GM19372 (cell line): Measurements from ENCODE around the gene CD248.
"Not testable (repeated sequence)": the region's sequence is repeated elsewhere in the genome, so short reads cannot be mapped to it uniquely, and the experiment has no call there.

Experiments used
- ATAC-seq: cut with Tn5 transposase; IDR thresholded peaks from one replicate; pipeline ENCODE4 v1.9.1; 2021; ENCODE audit warnings: mild to moderate bottlenecking, low read depth, moderate library complexity; ENCODE audit not compliant: unreplicated experiment

CD248 gene

GRCh38 chr11:66278363-66279091, 38.3 kb downstream of the CD248 start:
- no peak for ATAC-seq

- no peak for ATAC-seq
These were observed 39.1 kb downstream of the CD248 start, which contains the start of gene CNIH2 for GRCh38 chr11:66277471-66278362. Gene CNIH2 (plus strand): TSS chr11:66278175. CDS start chr11:66278457, 282 bp downstream.

GRCh38 chr11:66277064-66277463, 39.8 kb downstream of the CD248 start:
- not testable (repeated sequence) for ATAC-seq

GRCh38 chr11:66276619-66277018, 40.2 kb downstream of the CD248 start:
- not testable (repeated sequence) for ATAC-seq

GRCh38 chr11:66275984-66276612, 40.7 kb downstream of the CD248 start:
- no peak for ATAC-seq

- no peak for ATAC-seq
These were observed 41.4 kb downstream of the CD248 start for GRCh38 chr11:66275396-66275795.

- ATAC-seq, result no peak
These were observed 42.6 kb downstream of the CD248 start for GRCh38 chr11:66274219-66274618.

GRCh38 chr11:66272596-66272995, 44.2 kb downstream of the CD248 start:
- no peak for ATAC-seq

GRCh38 chr11:66271816-66272215, 45.0 kb downstream of the CD248 start:
- ATAC-seq, result no peak

- no peak for ATAC-seq
These were observed 47.6 kb downstream of the CD248 start for GRCh38 chr11:66268952-66269905.

- ATAC-seq, result peak; percentile 81
These were observed 48.4 kb downstream of the CD248 start, which contains the start of gene RAB1B for GRCh38 chr11:66268244-66268951. Gene RAB1B (plus strand): TSS chr11:66268639. CDS start chr11:66268680, 41 bp downstream.

- peak; percentile 43 for ATAC-seq
These were observed 49.2 kb downstream of the CD248 start for GRCh38 chr11:66267379-66268243.

GRCh38 chr11:66267039-66267378, 49.8 kb downstream of the CD248 start:
- no peak for ATAC-seq

- no peak for ATAC-seq
These were observed 50.3 kb downstream of the CD248 start for GRCh38 chr11:66266378-66267038.

GRCh38 chr11:66265531-66266377, 51.1 kb downstream of the CD248 start:
- ATAC-seq, result no peak

GRCh38 chr11:66264914-66265313, 51.9 kb downstream of the CD248 start:
- no peak for ATAC-seq
